HCT116 (cell line): Measurements from ENCODE around the gene RASSF6. TPM values are rescaled to one million over a fixed set of nuclear protein-coding genes. Genes with fewer than 3 reads are reported as not detected.

ENCODE experiments used
- ATAC-seq: fragments of 200-7000 bp; cut with Tn5 transposase; 2 replicates; pipeline ENCODE4 v1.9.1; 2020; ENCODE audit warnings: mild to moderate bottlenecking, moderate library complexity
- BruUV-seq: library from RNA; stranded (reverse); fragments of 400-500 nt; replicated peaks from 2 replicates; lab custom pipeline; 2021; lab: Mats Ljungman, UMichigan
- CTCF ChIA-PET: fragments of 300-600 bp; sonication (Branson Sonifier 250); formaldehyde crosslinking; loops from one replicate; lab custom pipeline; 2021; ENCODE audit warnings: antibody characterized with exemption; lab: Charles Lee
- POLR2A ChIA-PET: fragments of 300-600, 350-600 bp; sonication (Branson Sonifier 250); formaldehyde crosslinking; loops from one replicate; lab custom pipeline; 2021; ENCODE audit warnings: antibody characterized with exemption; lab: Charles Lee
- RAD21 ChIA-PET, 2 experiments: fragments of 300-600 bp; sonication (Branson Sonifier 250); formaldehyde crosslinking; loops; one replicate each; lab custom pipeline; 2023; ENCODE audit warnings: low total read pairs in 2 of 2; ENCODE audit not compliant: uncharacterized antibody in 2 of 2, unreplicated experiment in 2 of 2, low non-redundant PET in 1 of 2; lab: Charles Lee
- DNase-seq: peaks from one replicate; pipeline ENCODE4 v3.0.0-alpha.2; 2010; ENCODE audit warnings: low read depth, low spot score
- H2AFZ ChIP-seq: fragments of 200-600 bp; shearing (Covaris generic), sonication (generic); 2 replicates; pipeline ENCODE4 v1.6.1; 2017; ENCODE audit warnings: low read depth, mixed run types, mixed read lengths, antibody characterized with exemption, low read length; ENCODE audit not compliant: poor library complexity, severe bottlenecking
- H3K27ac ChIP-seq: 2 replicates; pipeline ENCODE4 v1.5.1; 2012; ENCODE audit warnings: low read depth, low read length
- H3K27me3 ChIP-seq: fragments of 200-600 bp; sonication (generic); 2 replicates; pipeline ENCODE4 v1.6.1; 2016; ENCODE audit warnings: mixed run types, low read length, mixed read lengths; ENCODE audit not compliant: insufficient read depth
- H3K36me3 ChIP-seq, 2 experiments: fragments of 200-500 bp in 1 of 2; fragments of 200-600 bp in 1 of 2; sonication (Bioruptor generic) in 1 of 2; sonication (generic) in 1 of 2; 2 replicates each; pipeline versions ENCODE4 v1.5.1 to v1.6.1; 2014 to 2016; ENCODE audit warnings: low read length in 2 of 2, inconsistent platforms in 1 of 2, mixed read lengths in 1 of 2, mixed run types in 1 of 2; ENCODE audit not compliant: insufficient read depth in 2 of 2, control insufficient read depth in 1 of 2
- H3K4me1 ChIP-seq, 2 experiments: fragments of 200-600 bp in 1 of 2; sonication (generic) in 1 of 2; 2 replicates each; pipeline versions ENCODE4 v1.5.1 to v1.6.1; 2012 to 2017; ENCODE audit warnings: low read length in 2 of 2, inconsistent platforms in 1 of 2, mild to moderate bottlenecking in 1 of 2, mixed read lengths in 1 of 2, mixed run types in 1 of 2, moderate library complexity in 1 of 2; ENCODE audit not compliant: insufficient read depth in 2 of 2, control insufficient read depth in 1 of 2
- H3K4me2 ChIP-seq: fragments of 200-600 bp; sonication (generic); 2 replicates; pipeline ENCODE4 v1.6.1; 2017; ENCODE audit warnings: mixed run types, low read length, mixed read lengths
- H3K4me3 ChIP-seq, 2 experiments: fragments of 200-600 bp in 1 of 2; sonication (generic) in 1 of 2; replicated peaks in 1 of 2; 2 replicates each; pipeline ENCODE4 v1.5.1; 2011 to 2016; ENCODE audit warnings: low read length in 2 of 2, control low read depth in 1 of 2, low read depth in 1 of 2, mild to moderate bottlenecking in 1 of 2, mixed read lengths in 1 of 2, mixed run types in 1 of 2
- H3K79me2 ChIP-seq: fragments of 200-600 bp; sonication (generic); 2 replicates; pipeline ENCODE4 v1.6.1; 2017; ENCODE audit warnings: mild to moderate bottlenecking, mixed run types, low read length, moderate library complexity, mixed read lengths; ENCODE audit not compliant: insufficient read depth
- H3K9ac ChIP-seq: fragments of 200-600 bp; sonication (generic); 2 replicates; pipeline ENCODE4 v1.6.1; 2016; ENCODE audit warnings: low read length, mixed read lengths
- H3K9me2 ChIP-seq: fragments of 200-600 bp; sonication (generic), shearing (Covaris generic); 2 replicates; pipeline ENCODE4 v1.6.1; 2017; ENCODE audit warnings: mixed run types, mild to moderate bottlenecking, moderate library complexity; ENCODE audit not compliant: insufficient read depth
- H3K9me3 ChIP-seq, 2 experiments: fragments of 200-500 bp in 1 of 2; fragments of 200-600 bp in 1 of 2; sonication (Bioruptor generic) in 1 of 2; sonication (generic) in 1 of 2; 2 replicates each; pipeline ENCODE4 v1.6.1; 2014 to 2017; ENCODE audit warnings: low read length in 2 of 2, mixed read lengths in 2 of 2, inconsistent platforms in 1 of 2, low read depth in 1 of 2, mild to moderate bottlenecking in 1 of 2, mixed run types in 1 of 2, moderate library complexity in 1 of 2; ENCODE audit not compliant: control insufficient read depth in 1 of 2, insufficient read depth in 1 of 2
- H4K20me1 ChIP-seq: fragments of 200-600 bp; sonication (generic), shearing (Covaris generic); 2 replicates; pipeline ENCODE4 v1.6.1; 2017; ENCODE audit warnings: mixed run types, mild to moderate bottlenecking, moderate library complexity; ENCODE audit not compliant: insufficient read depth
- CBX3 ChIP-seq: IDR thresholded peaks from 2 replicates; pipeline ENCODE4 v1.6.1; 2012; ENCODE audit warnings: low read depth
- EGR1 ChIP-seq: IDR thresholded peaks from 2 replicates; pipeline ENCODE4 v1.6.1; 2012; ENCODE audit warnings: low read depth
- ELF1 ChIP-seq: IDR thresholded peaks from 2 replicates; pipeline ENCODE4 v1.6.1; 2012; ENCODE audit warnings: low read depth, borderline replicate concordance
- EZH2 ChIP-seq: fragments of 200-600 bp; sonication (generic); IDR thresholded peaks from 2 replicates; pipeline ENCODE4 v1.6.1; 2017; ENCODE audit warnings: antibody characterized with exemption, mixed run types
- FOSL1 ChIP-seq: IDR thresholded peaks from 2 replicates; pipeline ENCODE4 v1.6.1; 2012; ENCODE audit warnings: low read depth
- POLR2AphosphoS5 ChIP-seq: IDR thresholded peaks from 2 replicates; pipeline ENCODE4 v1.6.1; 2011; ENCODE audit warnings: mild to moderate bottlenecking, low read depth, low read length, moderate library complexity
- SIN3A ChIP-seq: IDR thresholded peaks from 2 replicates; pipeline ENCODE4 v1.6.1; 2012; ENCODE audit warnings: low read depth
- SP1 ChIP-seq: IDR thresholded peaks from 2 replicates; pipeline ENCODE4 v1.6.1; 2012; ENCODE audit warnings: low read depth
- SRF ChIP-seq: IDR thresholded peaks from 2 replicates; pipeline ENCODE4 v1.6.1; 2012; ENCODE audit warnings: low read depth
- TCF7L2 ChIP-seq: IDR thresholded peaks from 2 replicates; pipeline ENCODE4 v1.7.0; 2011; ENCODE audit warnings: borderline replicate concordance, inconsistent platforms; ENCODE audit not compliant: insufficient read depth, insufficient read length; ENCODE audit errors: extremely low read depth
- ZNF274 ChIP-seq: fragments of 200-500 bp; sonication (Bioruptor generic); IDR thresholded peaks from 2 replicates; pipeline ENCODE4 v1.6.1; 2014; ENCODE audit warnings: mild to moderate bottlenecking, low read depth, low read length, inconsistent platforms
- intact Hi-C: fragments of 100-400 bp; cut with micrococcal nuclease; formaldehyde crosslinking; loops from 2 replicates; pipeline ENCODE4 v1.10.0; 2022
- total RNA-seq: library from RNA; stranded (reverse); gene quantifications from one replicate; pipeline ENCODE4 v1.2.1, GENCODE V29; 2021; ENCODE audit not compliant: unreplicated experiment
- TF ChIP-seq, protein P1 (sequence below): IDR thresholded peaks from 2 replicates; pipeline ENCODE4 v1.6.1; 2011; ENCODE audit warnings: mild to moderate bottlenecking, low read length, moderate library complexity; ENCODE audit not compliant: insufficient replicate concordance; ENCODE audit errors: extremely low read depth

The RASSF6 gene
- total RNA-seq, 1 experiment from 2014 or later = 1.1 TPM

DNA sequence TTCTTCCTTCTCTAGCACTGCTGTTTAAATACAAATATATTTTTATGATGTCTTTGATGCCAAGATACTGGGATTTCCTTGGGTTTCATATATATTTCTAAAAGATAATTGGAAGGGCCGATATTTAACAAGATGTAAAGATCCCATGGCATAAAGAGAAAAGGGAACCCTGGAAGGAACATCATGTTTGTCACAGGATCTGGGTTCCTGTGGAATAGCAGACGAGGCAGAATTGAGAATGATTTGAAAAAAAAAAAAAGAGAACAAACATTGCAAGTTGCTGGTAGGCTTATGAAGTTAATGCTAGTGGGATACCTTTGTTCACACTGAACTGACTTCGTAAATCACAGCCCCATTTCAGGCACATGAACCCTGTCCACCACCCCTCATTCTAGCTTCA, 33.6 kb downstream of the RASSF6 start:
- H3K4me1 ChIP-seq = no peaks in the 10 kb centered on the region
- H3K36me3 ChIP-seq = no peaks in the 10 kb centered on the region
- no peak overlapping the region for H3K9ac ChIP-seq
- no peak for DNase-seq
- no peaks in the 10 kb centered on the region for H4K20me1 ChIP-seq
- TF ChIP-seq TCF7L2 (no peak), SRF (no peak), EGR1 (no peak), FOSL1 (no peak), CBX3 (no peak), SP1 (no peak), EZH2 (no peak), POLR2AphosphoS5 (no peak), SIN3A (no peak), ELF1 (no peak), ZNF274 (no peak)
- TF ChIP-seq, protein P1, sequence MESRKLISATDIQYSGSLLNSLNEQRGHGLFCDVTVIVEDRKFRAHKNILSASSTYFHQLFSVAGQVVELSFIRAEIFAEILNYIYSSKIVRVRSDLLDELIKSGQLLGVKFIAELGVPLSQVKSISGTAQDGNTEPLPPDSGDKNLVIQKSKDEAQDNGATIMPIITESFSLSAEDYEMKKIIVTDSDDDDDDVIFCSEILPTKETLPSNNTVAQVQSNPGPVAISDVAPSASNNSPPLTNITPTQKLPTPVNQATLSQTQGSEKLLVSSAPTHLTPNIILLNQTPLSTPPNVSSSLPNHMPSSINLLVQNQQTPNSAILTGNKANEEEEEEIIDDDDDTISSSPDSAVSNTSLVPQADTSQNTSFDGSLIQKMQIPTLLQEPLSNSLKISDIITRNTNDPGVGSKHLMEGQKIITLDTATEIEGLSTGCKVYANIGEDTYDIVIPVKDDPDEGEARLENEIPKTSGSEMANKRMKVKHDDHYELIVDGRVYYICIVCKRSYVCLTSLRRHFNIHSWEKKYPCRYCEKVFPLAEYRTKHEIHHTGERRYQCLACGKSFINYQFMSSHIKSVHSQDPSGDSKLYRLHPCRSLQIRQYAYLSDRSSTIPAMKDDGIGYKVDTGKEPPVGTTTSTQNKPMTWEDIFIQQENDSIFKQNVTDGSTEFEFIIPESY = no peak
- TF ChIP-seq, all 23 proteins: peak for 0
- H2AFZ ChIP-seq = no peak overlapping the region
- intact Hi-C loops = no loop called here
- POLR2A ChIA-PET = no interaction called here
- BruUV-seq = no TSS peak
- H3K79me2 ChIP-seq = no peaks in the 10 kb centered on the region
- ATAC-seq = no peak
- H3K9me2 ChIP-seq = no peaks in the 10 kb centered on the region
- H3K9me3 ChIP-seq = no peaks in the 10 kb centered on the region
- CTCF ChIA-PET = interaction anchor here (1.7 to 2.9 kb wide), 2 partner anchors 13 to 67 kb away, joined by 6 to 11 read pairs; no protein-coding TSS in a partner anchor
- no peaks in the 10 kb centered on the region for H3K27me3 ChIP-seq
- no peak overlapping the region for H3K27ac ChIP-seq
- RAD21 ChIA-PET = no interaction called here
- no peak overlapping the region for H3K4me2 ChIP-seq
- H3K4me3 ChIP-seq = no peak overlapping the region
